HepG2 (cell line): ENCODE measurements around the gene ANKZF1. TPM values are rescaled to one million over a fixed set of nuclear protein-coding genes. Genes with fewer than 3 reads are reported as not detected.

ENCODE experiments used
- AHDC1 ChIP-seq: sonication (generic); formaldehyde crosslinking; IDR thresholded peaks from 2 replicates; pipeline ENCODE4 v1.5.1; 2020; ENCODE audit warnings: mild to moderate bottlenecking, missing genetic modification reagents, borderline replicate concordance
- ARID4A ChIP-seq: sonication (generic); formaldehyde crosslinking; IDR thresholded peaks from 2 replicates; pipeline ENCODE4 v1.5.0; 2020; ENCODE audit warnings: mild to moderate bottlenecking, missing genetic modification reagents, borderline replicate concordance
- CSRNP2 ChIP-seq: sonication (generic); formaldehyde crosslinking; conservative IDR thresholded peaks from 2 replicates; pipeline ENCODE4 v1.8.0; 2022; ENCODE audit warnings: low read depth, missing genetic modification reagents
- GMEB2 ChIP-seq: IDR thresholded peaks from 2 replicates; pipeline ENCODE4 v1.6.1; 2016; ENCODE audit warnings: missing biosample characterization, missing genetic modification reagents, low read depth
- KLF6 ChIP-seq: IDR thresholded peaks from 2 replicates; pipeline ENCODE4 v1.8.0; 2016; ENCODE audit warnings: missing biosample characterization, missing genetic modification reagents
- NFKB2 ChIP-seq: sonication (generic); formaldehyde crosslinking; IDR thresholded peaks from 2 replicates; pipeline ENCODE4 v1.4.0; 2020; ENCODE audit warnings: missing genetic modification reagents, borderline replicate concordance
- NR2F2 ChIP-seq: IDR thresholded peaks from 2 replicates; pipeline ENCODE4 v1.6.1; 2012; ENCODE audit warnings: low read depth, inconsistent platforms, borderline replicate concordance
- PHF20 ChIP-seq: sonication (generic); formaldehyde crosslinking; IDR thresholded peaks from 2 replicates; pipeline ENCODE4 v1.5.0; 2020; ENCODE audit warnings: mild to moderate bottlenecking, missing genetic modification reagents
- ZBTB7A ChIP-seq: sonication (generic); formaldehyde crosslinking; IDR thresholded peaks from 2 replicates; pipeline ENCODE4 v1.8.0; 2022; ENCODE audit warnings: mild to moderate bottlenecking, missing genetic modification reagents
- ZNF724P ChIP-seq: sonication (generic); formaldehyde crosslinking; IDR thresholded peaks from 2 replicates; pipeline ENCODE4 v1.8.0; 2022; ENCODE audit warnings: missing genetic modification reagents, borderline replicate concordance
- ZXDC ChIP-seq: sonication (generic); formaldehyde crosslinking; IDR thresholded peaks from 2 replicates; pipeline ENCODE4 v1.5.0; 2020; ENCODE audit warnings: mild to moderate bottlenecking, missing genetic modification reagents
- polyA plus RNA-seq, 8 experiments: library from polyadenylated mRNA; depleted of rRNA in 3 of 8; stranded (reverse) in 7 of 8; unstranded in 1 of 8; fragments of >200 nt; fragmentation: Illumina TruSeq in 4 of 8; extraction: Trizol in 4 of 8; gene quantifications; 2 replicates each; pipeline versions ENCODE4 v1.2.1 to v1.2.3, GENCODE V29; 2011 to 2016; ENCODE audit warnings: low read depth in 4 of 8, missing spikeins in 1 of 8, mixed read lengths in 1 of 8; ENCODE audit not compliant: insufficient read depth in 1 of 8
- total RNA-seq, 5 experiments: library from RNA; depleted of rRNA; stranded (reverse); fragments of >200 nt; fragmentation: Illumina TruSeq; extraction: Trizol; gene quantifications; 2 replicates each; pipeline ENCODE4 v1.2.3, GENCODE V29; 2016; ENCODE audit warnings: low read depth in 1 of 5

Gene ANKZF1
- total and polyA plus RNA-seq, 2 of the 13 experiments (the other 11 are each of a cell fraction or from before 2014, with no cell fraction given), result 25.3 to 128 TPM

- TF ChIP-seq AHDC1 (CRISPR knock-in tag) (no peak), ZNF724P (CRISPR knock-in tag) (no peak), CSRNP2 (CRISPR knock-in tag) (no peak), PHF20 (CRISPR knock-in tag) (no peak), NR2F2 (no peak), ZBTB7A (CRISPR knock-in tag) (no peak), KLF6 (no peak), NFKB2 (CRISPR knock-in tag) (peak; percentile 35; the same call in 1 of the 2 replicates), ARID4A (CRISPR knock-in tag) (no peak), GMEB2 (CRISPR knock-in tag) (no peak), ZXDC (CRISPR knock-in tag) (no peak)
Observed at GRCh38 chr2:219228041-219228910, 1.3 kb upstream of the ANKZF1 start (continued).
